ENCODE data around the gene NKPD1.

NKPD1 gene

GRCh38 chr19:45142726-45143110, 18.1 kb downstream of the NKPD1 start:
- Histone ChIP-seq H3K36me3 (replicated peaks; ENCODE audit: low read depth, low read length) (peaks cover 7% of the 10 kb centered on the region), H4K20me1 (ENCODE audit: insufficient read depth, low read length) (no peaks in the 10 kb centered on the region), H3K4me3 (ENCODE audit: low read length) (no peak overlapping the region), H3K4me2 (ENCODE audit: low read length) (no peak overlapping the region), H3K4me1 (ENCODE audit: low read length) (peaks cover 8% of the 10 kb centered on the region), H3K9ac (ENCODE audit: low read length) (no peak overlapping the region), H3K79me2 (ENCODE audit: low read length) (peaks cover 6% of the 10 kb centered on the region), H3K27ac (ENCODE audit: low read length) (no peak overlapping the region), H2AFZ (ENCODE audit: low read depth, low read length) (no peak overlapping the region), H3K27me3 (ENCODE audit: low read depth, low read length) (no peaks in the 10 kb centered on the region), H3K9me3 (ENCODE audit: insufficient read depth, low read length) (no peaks in the 10 kb centered on the region)
- no peak for TF ChIP-seq EZH2phosphoT487 (IDR thresholded peaks at IDR 0.05; ENCODE audit: low read depth)
- no peak for TF ChIP-seq CTCF (IDR thresholded peaks at IDR 0.05; ENCODE audit: low read depth, low read length)

GRCh38 chr19:45142016-45142725, 18.6 kb downstream of the NKPD1 start:
- H3K27me3 ChIP-seq (ENCODE audit: low read depth, low read length) = no peaks in the 10 kb centered on the region
- no peak overlapping the region for H3K9ac ChIP-seq (ENCODE audit: low read length)
- H3K27ac ChIP-seq (ENCODE audit: low read length) = no peak overlapping the region
- H3K36me3 ChIP-seq (replicated peaks; ENCODE audit: low read depth, low read length) = peaks cover 4% of the 10 kb centered on the region
- no peak overlapping the region for H3K4me2 ChIP-seq (ENCODE audit: low read length)
- no peaks in the 10 kb centered on the region for H3K9me3 ChIP-seq (ENCODE audit: insufficient read depth, low read length)
- peaks cover 13% of the 10 kb centered on the region for H3K4me1 ChIP-seq (ENCODE audit: low read length)
- H3K79me2 ChIP-seq (ENCODE audit: low read length) = peaks cover 6% of the 10 kb centered on the region
- H2AFZ ChIP-seq (ENCODE audit: low read depth, low read length) = no peak overlapping the region
- TF ChIP-seq EZH2phosphoT487 (IDR thresholded peaks at IDR 0.05; ENCODE audit: low read depth) (no peak), CTCF (IDR thresholded peaks at IDR 0.05; ENCODE audit: low read depth, low read length) (no peak)
- no peak overlapping the region for H3K4me3 ChIP-seq (ENCODE audit: low read length)
- no peaks in the 10 kb centered on the region for H4K20me1 ChIP-seq (ENCODE audit: insufficient read depth, low read length)

- peaks cover 21% of the 10 kb centered on the region for H3K4me1 ChIP-seq (ENCODE audit: low read length)
- TF ChIP-seq EZH2phosphoT487 (IDR thresholded peaks at IDR 0.05; ENCODE audit: low read depth) (no peak), CTCF (IDR thresholded peaks at IDR 0.05; ENCODE audit: low read depth, low read length) (no peak)
These were observed 19.4 kb downstream of the NKPD1 start for GRCh38 chr19:45141203-45141900.

GRCh38 chr19:45140533-45140932, 20.2 kb downstream of the NKPD1 start:
- Histone ChIP-seq H4K20me1 (ENCODE audit: insufficient read depth, low read length) (no peaks in the 10 kb centered on the region), H2AFZ (ENCODE audit: low read depth, low read length) (no peak overlapping the region), H3K4me1 (ENCODE audit: low read length) (peaks cover 28% of the 10 kb centered on the region), H3K4me2 (ENCODE audit: low read length) (no peak overlapping the region), H3K79me2 (ENCODE audit: low read length) (peaks cover 11% of the 10 kb centered on the region), H3K27ac (ENCODE audit: low read length) (no peak overlapping the region), H3K36me3 (replicated peaks; ENCODE audit: low read depth, low read length) (peaks cover 4% of the 10 kb centered on the region), H3K4me3 (ENCODE audit: low read length) (no peak overlapping the region), H3K27me3 (ENCODE audit: low read depth, low read length) (no peaks in the 10 kb centered on the region), H3K9me3 (ENCODE audit: insufficient read depth, low read length) (no peaks in the 10 kb centered on the region), H3K9ac (ENCODE audit: low read length) (no peak overlapping the region)
- no peak for TF ChIP-seq CTCF (IDR thresholded peaks at IDR 0.05; ENCODE audit: low read depth, low read length)
- TF ChIP-seq EZH2phosphoT487 (IDR thresholded peaks at IDR 0.05; ENCODE audit: low read depth) = no peak

More at GRCh38 chr19:45141203-45141900, 19.4 kb downstream of the NKPD1 start:
- H3K36me3 ChIP-seq (replicated peaks; ENCODE audit: low read depth, low read length) = peaks cover 4% of the 10 kb centered on the region
- H3K27ac ChIP-seq (ENCODE audit: low read length) = no peak overlapping the region
- no peak overlapping the region for H3K4me2 ChIP-seq (ENCODE audit: low read length)
- no peak overlapping the region for H3K4me3 ChIP-seq (ENCODE audit: low read length)
- peaks cover 11% of the 10 kb centered on the region for H3K79me2 ChIP-seq (ENCODE audit: low read length)
- no peaks in the 10 kb centered on the region for H4K20me1 ChIP-seq (ENCODE audit: insufficient read depth, low read length)
- H3K27me3 ChIP-seq (ENCODE audit: low read depth, low read length) = no peaks in the 10 kb centered on the region
- H3K9me3 ChIP-seq (ENCODE audit: insufficient read depth, low read length) = no peaks in the 10 kb centered on the region
- H3K9ac ChIP-seq (ENCODE audit: low read length) = no peak overlapping the region
- no peak overlapping the region for H2AFZ ChIP-seq (ENCODE audit: low read depth, low read length)

Data from OCI-LY3 (cell line).